ENCODE results near the gene MAPK6. TPM values are rescaled to one million over a fixed set of nuclear protein-coding genes. Genes with fewer than 3 reads are reported as not detected.

The MAPK6 gene
- polyA plus RNA-seq, 6 donors from 2014 or later: 4.2 to 13.6 (median 7.6) TPM

- Mint-ChIP-seq H3K27me3 (no peaks in the 10 kb centered on the region), H3K9me3 (peaks cover 0 to 4% (median 0%) of the 10 kb centered on the region in 7 donors), H3K4me1 (peaks cover 20 to 26% (median 26%) of the 10 kb centered on the region in 3 donors), H3K36me3 (no peaks in the 10 kb centered on the region), H3K4me3 (no peak overlapping the region), H3K27ac (no peak overlapping the region)
- DNase-seq (no peak), ATAC-seq (ENCODE audit: low read depth in 2 of 2) (no peak)
Measured at GRCh38 chr15:52099651-52100272, 80.7 kb downstream of the MAPK6 start.

- ATAC-seq (ENCODE audit: low read depth in 2 of 2) (no peak), DNase-seq (no peak)
- no peaks in the 10 kb centered on the region for H3K36me3 Mint-ChIP-seq
- no peak overlapping the region for H3K4me3 Mint-ChIP-seq
- peaks cover 0 to 4% (median 4%) of the 10 kb centered on the region in 3 donors for H3K27me3 Mint-ChIP-seq
- peaks cover 0 to 4% (median 0%) of the 10 kb centered on the region in 7 donors for H3K9me3 Mint-ChIP-seq
- H3K4me1 Mint-ChIP-seq: peaks cover 20 to 28% (median 26%) of the 10 kb centered on the region in 3 donors
- H3K27ac Mint-ChIP-seq: no peak overlapping the region
Measured at GRCh38 chr15:52100807-52101442, 81.9 kb downstream of the MAPK6 start.

GRCh38 chr15:52101542-52102323 is 82.7 kb downstream of the MAPK6 start:
- no peak overlapping the region for H3K4me3 Mint-ChIP-seq

GRCh38 chr15:52102463-52102862 is 83.4 kb downstream of the MAPK6 start:
- Mint-ChIP-seq H3K4me1 (peaks cover 27 to 37% (median 34%) of the 10 kb centered on the region in 3 donors), H3K9me3 (peaks cover 0 to 4% (median 0%) of the 10 kb centered on the region in 7 donors), H3K36me3 (no peaks in the 10 kb centered on the region), H3K27me3 (peaks cover 5 to 12% (median 8%) of the 10 kb centered on the region in 3 donors), H3K27ac (peak overlapping the region in 3 of 6 donors; percentile 11 to 74 (median 28)), H3K4me3 (peak overlapping the region in 1 of 8 donors; percentile 26)
- DNase-seq (no peak), ATAC-seq (ENCODE audit: low read depth in 2 of 2) (no peak)

More at GRCh38 chr15:52101542-52102323, 82.7 kb downstream of the MAPK6 start:
- H3K36me3 Mint-ChIP-seq: no peaks in the 10 kb centered on the region
- H3K4me1 Mint-ChIP-seq: peaks cover 22 to 30% (median 27%) of the 10 kb centered on the region in 3 donors
- peaks cover 0 to 4% (median 0%) of the 10 kb centered on the region in 7 donors for H3K9me3 Mint-ChIP-seq
- peaks cover 3 to 7% (median 6%) of the 10 kb centered on the region in 3 donors for H3K27me3 Mint-ChIP-seq
- peak; percentile 76 to 85 for ATAC-seq (ENCODE audit: low read depth in 2 of 2)
- H3K27ac Mint-ChIP-seq: peak overlapping the region in 2 of 6 donors; percentile 28 to 51
- no peak for DNase-seq

- no peak overlapping the region for H3K4me3 Mint-ChIP-seq
- DNase-seq (no peak), ATAC-seq (ENCODE audit: low read depth in 2 of 2) (no peak)
- H3K36me3 Mint-ChIP-seq: no peaks in the 10 kb centered on the region
- H3K27me3 Mint-ChIP-seq: peaks cover 5 to 12% (median 9%) of the 10 kb centered on the region in 3 donors
- peaks cover 27 to 38% (median 34%) of the 10 kb centered on the region in 3 donors for H3K4me1 Mint-ChIP-seq
- peaks cover 0 to 4% (median 0%) of the 10 kb centered on the region in 7 donors for H3K9me3 Mint-ChIP-seq
- H3K27ac Mint-ChIP-seq: peak overlapping the region in 1 of 6 donors; percentile 8
Measured at GRCh38 chr15:52103217-52104207, 84.5 kb downstream of the MAPK6 start.

- DNase-seq: no peak
- Mint-ChIP-seq H3K27ac (peak overlapping the region in 3 of 6 donors; percentile 56 to 75 (median 57)), H3K9me3 (peaks cover 0 to 4% (median 0%) of the 10 kb centered on the region in 7 donors), H3K4me1 (peaks cover 28 to 44% (median 36%) of the 10 kb centered on the region in 3 donors), H3K27me3 (peaks cover 7 to 16% (median 13%) of the 10 kb centered on the region in 3 donors), H3K4me3 (peak overlapping the region in 2 of 8 donors; percentile 16 to 53), H3K36me3 (no peaks in the 10 kb centered on the region)
- no peak for ATAC-seq (ENCODE audit: low read depth in 2 of 2)
Measured at GRCh38 chr15:52104532-52105004, 85.5 kb downstream of the MAPK6 start.

GRCh38 chr15:52105846-52106245 is 86.8 kb downstream of the MAPK6 start:
- Mint-ChIP-seq H3K27ac (no peak overlapping the region), H3K27me3 (peaks cover 14 to 23% (median 22%) of the 10 kb centered on the region in 3 donors), H3K9me3 (peaks cover 0 to 4% (median 0%) of the 10 kb centered on the region in 7 donors), H3K4me1 (peaks cover 33 to 53% (median 43%) of the 10 kb centered on the region in 3 donors), H3K36me3 (no peaks in the 10 kb centered on the region), H3K4me3 (no peak overlapping the region)
- DNase-seq (no peak), ATAC-seq (ENCODE audit: low read depth in 2 of 2) (no peak)

- ATAC-seq (ENCODE audit: low read depth in 2 of 2) (no peak), DNase-seq (no peak)
- Mint-ChIP-seq H3K36me3 (no peaks in the 10 kb centered on the region), H3K27me3 (peaks cover 20 to 30% (median 26%) of the 10 kb centered on the region in 3 donors), H3K9me3 (peaks cover 0 to 4% (median 0%) of the 10 kb centered on the region in 7 donors), H3K4me3 (no peak overlapping the region), H3K27ac (peak overlapping the region in 1 of 6 donors; percentile 88), H3K4me1 (peaks cover 33 to 61% (median 43%) of the 10 kb centered on the region in 3 donors)
Measured at GRCh38 chr15:52106641-52107040, 87.6 kb downstream of the MAPK6 start.

GRCh38 chr15:52107238-52107637 is 88.2 kb downstream of the MAPK6 start:
- no peak overlapping the region for H3K27ac Mint-ChIP-seq
- H3K36me3 Mint-ChIP-seq: no peaks in the 10 kb centered on the region
- H3K27me3 Mint-ChIP-seq: peaks cover 20 to 30% (median 26%) of the 10 kb centered on the region in 3 donors
- H3K4me3 Mint-ChIP-seq: peak overlapping the region in 1 of 8 donors; percentile 29
- ATAC-seq (ENCODE audit: low read depth in 2 of 2) (peak; percentile 43 to 45), DNase-seq (peak; percentile 29)
- H3K4me1 Mint-ChIP-seq: peaks cover 30 to 55% (median 37%) of the 10 kb centered on the region in 3 donors
- H3K9me3 Mint-ChIP-seq: no peaks in the 10 kb centered on the region

- Mint-ChIP-seq H3K36me3 (no peaks in the 10 kb centered on the region), H3K4me1 (peaks cover 16 to 38% (median 17%) of the 10 kb centered on the region in 3 donors), H3K9me3 (no peaks in the 10 kb centered on the region), H3K4me3 (peak overlapping the region in 6 of 8 donors; percentile 0 to 56 (median 10)), H3K27me3 (peaks cover 20 to 30% (median 26%) of the 10 kb centered on the region in 3 donors), H3K27ac (peak overlapping the region in 4 of 6 donors; percentile 21 to 47 (median 33))
- ATAC-seq (ENCODE audit: low read depth in 2 of 2): peak; percentile 50 to 60
- peak; percentile 18 for DNase-seq
Measured at GRCh38 chr15:52109559-52110451, 90.8 kb downstream of the MAPK6 start.

- Mint-ChIP-seq H3K4me3 (peak overlapping the region in 7 of 8 donors; percentile 47 to 85 (median 75)), H3K36me3 (no peaks in the 10 kb centered on the region), H3K9me3 (no peaks in the 10 kb centered on the region), H3K27me3 (peaks cover 18 to 24% (median 21%) of the 10 kb centered on the region in 3 donors), H3K27ac (peak overlapping the region in 3 of 6 donors; percentile 7 to 74 (median 60)), H3K4me1 (peaks cover 15 to 36% (median 17%) of the 10 kb centered on the region in 3 donors)
- ATAC-seq (ENCODE audit: low read depth in 2 of 2) (no peak), DNase-seq (no peak)
Measured at GRCh38 chr15:52111517-52112202, 92.6 kb downstream of the MAPK6 start.

Measured in naive B cell (primary cell).